SK-N-SH (cell line): Measurements from ENCODE around the gene NFKB2. TPM values are rescaled to one million over a fixed set of nuclear protein-coding genes. Genes with fewer than 3 reads are reported as not detected.

Source experiments
- CTCF ChIA-PET: fragments of 300-600, 350-600 bp; formaldehyde crosslinking; extraction: SDS; loops from one replicate; lab custom pipeline; 2021; lab: Yijun Ruan, JAX
- POLR2A ChIA-PET: fragments of 350-600 bp; sonication (Branson Sonifier 250); formaldehyde crosslinking; extraction: SDS; loops from one replicate; lab custom pipeline; 2020; ENCODE audit warnings: antibody characterized with exemption, inconsistent platforms; lab: Yijun Ruan, JAX
- DNase-seq: peaks from one replicate; pipeline ENCODE4 v3.0.0; 2012
- H2AFZ ChIP-seq: fragments of 200-600 bp; sonication (generic); 2 replicates; pipeline ENCODE4 v1.8.1; 2016; ENCODE audit warnings: antibody characterized with exemption, mild to moderate bottlenecking, low read depth
- H3F3A ChIP-seq: fragments of 200-600 bp; sonication (generic); replicated peaks from 2 replicates; pipeline ENCODE3; 2016; ENCODE audit warnings: antibody characterized with exemption, mild to moderate bottlenecking; ENCODE audit not compliant: insufficient read depth
- H3K27ac ChIP-seq, 2 experiments: fragments of 200-500 bp in 1 of 2; fragments of 200-600 bp in 1 of 2; sonication (Bioruptor generic) in 1 of 2; sonication (generic), shearing (Covaris generic) in 1 of 2; 2 replicates each; pipeline versions ENCODE4 v1.5.1 to v1.6.1; 2014 to 2016; ENCODE audit warnings: low read depth in 2 of 2, inconsistent platforms in 1 of 2, low read length in 1 of 2, mild to moderate bottlenecking in 1 of 2, mixed read lengths in 1 of 2
- H3K27me3 ChIP-seq: fragments of 200-600 bp; sonication (generic), shearing (Covaris generic); 2 replicates; pipeline ENCODE4 v1.6.1; 2016; ENCODE audit warnings: mixed run types; ENCODE audit not compliant: insufficient read depth
- H3K36me3 ChIP-seq, 2 experiments: fragments of 200-500 bp in 1 of 2; fragments of 200-600 bp in 1 of 2; sonication (Bioruptor generic) in 1 of 2; sonication (generic) in 1 of 2; replicated peaks in 1 of 2; 2 replicates each; pipeline versions ENCODE3 to v1.5.1; 2014 to 2016; ENCODE audit warnings: low read length in 1 of 2, mild to moderate bottlenecking in 1 of 2; ENCODE audit not compliant: insufficient read depth in 2 of 2, control insufficient read depth in 1 of 2
- H3K4me1 ChIP-seq, 2 experiments: fragments of 200-500 bp in 1 of 2; fragments of 200-600 bp in 1 of 2; sonication (Bioruptor generic) in 1 of 2; sonication (generic), shearing (Covaris generic) in 1 of 2; 2 replicates each; pipeline versions ENCODE4 v1.5.1 to v1.6.1; 2014 to 2016; ENCODE audit warnings: low read depth in 1 of 2, low read length in 1 of 2, mixed run types in 1 of 2; ENCODE audit not compliant: insufficient read depth in 2 of 2, control insufficient read depth in 1 of 2
- H3K4me2 ChIP-seq: fragments of 200-600 bp; sonication (generic), shearing (Covaris generic); 2 replicates; pipeline ENCODE4 v1.6.1; 2017; ENCODE audit warnings: mixed run types
- H3K4me3 ChIP-seq, 2 experiments: fragments of 200-500 bp in 1 of 2; fragments of 200-600 bp in 1 of 2; sonication (Bioruptor generic) in 1 of 2; sonication (generic), shearing (Covaris generic) in 1 of 2; 2 replicates each; pipeline versions ENCODE4 v1.5.1 to v1.8.1; 2014 to 2016; ENCODE audit warnings: low read depth in 2 of 2, inconsistent platforms in 1 of 2, low read length in 1 of 2, mild to moderate bottlenecking in 1 of 2, mixed read lengths in 1 of 2, moderate library complexity in 1 of 2
- H3K79me2 ChIP-seq: fragments of 200-600 bp; sonication (generic); 2 replicates; pipeline ENCODE4 v1.8.1; 2017; ENCODE audit warnings: mild to moderate bottlenecking; ENCODE audit not compliant: insufficient read depth
- H3K9ac ChIP-seq: fragments of 200-600 bp; sonication (generic); 2 replicates; pipeline ENCODE4 v1.6.1; 2017; ENCODE audit warnings: mixed run types
- H3K9me2 ChIP-seq: fragments of 200-600 bp; sonication (generic); 2 replicates; pipeline ENCODE4 v1.6.1; 2017; ENCODE audit warnings: mixed run types
- H3K9me3 ChIP-seq: fragments of 200-600 bp; sonication (generic); 2 replicates; pipeline ENCODE4 v1.6.1; 2017; ENCODE audit warnings: mixed run types, mild to moderate bottlenecking, moderate library complexity
- H4K20me1 ChIP-seq: fragments of 200-600 bp; sonication (generic); 2 replicates; pipeline ENCODE4 v1.6.1; 2017; ENCODE audit warnings: mild to moderate bottlenecking, mixed run types; ENCODE audit not compliant: insufficient read depth
- CHD2 ChIP-seq: fragments of 150-350 bp; IDR thresholded peaks from 2 replicates; pipeline ENCODE4 v1.6.1; 2018; ENCODE audit warnings: low read length; ENCODE audit not compliant: partially characterized antibody
- CTCF ChIP-seq: fragments of 200-600 bp; sonication (generic); IDR thresholded peaks from 2 replicates; pipeline ENCODE4 v1.6.1; 2017; ENCODE audit warnings: antibody characterized with exemption, mild to moderate bottlenecking, moderate library complexity
- EP300 ChIP-seq, 2 experiments: IDR thresholded peaks; 2 replicates each; pipeline versions ENCODE4 v1.4.0 to v1.6.1; 2012; ENCODE audit warnings: borderline replicate concordance in 1 of 2, low read depth in 1 of 2, low read length in 1 of 2
- MAX ChIP-seq: IDR thresholded peaks from 2 replicates; pipeline ENCODE4 v1.4.0; 2012; ENCODE audit warnings: low read depth
- RAD21 ChIP-seq: IDR thresholded peaks from 2 replicates; pipeline ENCODE4 v1.6.1; 2012; ENCODE audit warnings: mild to moderate bottlenecking, low read length
- RCOR1 ChIP-seq: fragments of 150-350 bp; IDR thresholded peaks from 2 replicates; pipeline ENCODE4 v1.6.1; 2017; ENCODE audit warnings: antibody characterized with exemption, low read length
- SMC3 ChIP-seq: IDR thresholded peaks from 2 replicates; pipeline ENCODE4 v1.6.1; 2012; ENCODE audit warnings: low read depth, low read length, improper control_type of control experiment
- USF2 ChIP-seq: fragments of 150-350 bp; IDR thresholded peaks from 2 replicates; pipeline ENCODE4 v1.6.1; 2017; ENCODE audit warnings: antibody characterized with exemption, low read length, low read depth, borderline replicate concordance
- WGBS: methylation state at CpG from one replicate; pipeline ENCODE4 v1.1.6; 2017; ENCODE audit warnings: low lambda C conversion rate; 5-methylcytosine and 5-hydroxymethylcytosine counted together
- polyA plus RNA-seq, 3 experiments: library from polyadenylated mRNA; depleted of rRNA; stranded (reverse); fragments of >200 nt; gene quantifications; 2 replicates each; pipeline ENCODE4 v1.2.3, GENCODE V29; 2012

Gene NFKB2
- polyA plus RNA-seq, 1 of the 3 experiments (the other 2 are of a cell fraction): 26.6 TPM

DNA sequence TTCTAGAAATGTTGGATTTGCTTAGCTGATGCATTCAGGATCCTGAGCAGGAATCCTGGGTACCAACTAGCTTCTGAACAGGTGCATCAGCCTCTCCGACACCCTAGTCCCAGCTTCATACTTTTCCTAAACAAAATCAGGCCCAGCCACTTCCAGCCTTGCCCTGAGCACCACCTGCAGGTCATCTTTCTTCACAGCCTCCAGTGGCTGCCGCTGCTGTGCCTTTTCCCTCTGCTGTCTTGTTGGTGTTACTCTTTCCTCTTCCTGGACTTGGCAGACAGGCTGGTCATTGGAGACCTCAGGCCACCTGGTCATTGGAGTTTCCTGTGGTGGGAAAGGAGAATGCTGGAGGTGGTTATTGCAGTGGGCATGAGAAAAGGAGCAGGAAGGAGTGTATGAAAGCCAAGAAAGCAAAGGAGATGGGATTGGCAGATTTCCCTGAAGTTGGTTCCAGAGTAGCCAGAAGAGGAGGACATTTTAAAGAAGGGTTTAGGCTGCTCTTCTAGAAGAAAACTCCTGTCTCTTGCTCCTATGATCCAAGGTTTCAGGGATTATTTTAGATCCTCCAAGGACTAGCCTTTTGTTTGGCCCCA, 48.2 kb upstream of the NFKB2 start:
- H3K79me2 ChIP-seq: peaks cover 6% of the 10 kb centered on the region; the same call in 1 of the 2 replicates
- ChIA-PET POLR2A (no interaction called here), CTCF (interaction anchor here (0.6 to 21.0 kb wide), 27 partner anchors 8 to 224 kb away, joined by 3 to 824 read pairs (median 5); partner anchors contain the start of genes ELOVL3, NFKB2 and PITX3)
- peaks cover 8 to 13% of the 10 kb centered on the region in 2 experiments for H3K36me3 ChIP-seq
- no peak overlapping the region for H3K9ac ChIP-seq
- H3K27me3 ChIP-seq: no peaks in the 10 kb centered on the region
- H3K4me3 ChIP-seq: no peak overlapping the region
- peaks cover 10% of the 10 kb centered on the region for H4K20me1 ChIP-seq
- WGBS: 92% methylated on average over 2 of the region's 2 CpGs
- H3K4me2 ChIP-seq: no peak overlapping the region
- H3K27ac ChIP-seq: no peak overlapping the region
- H3K9me3 ChIP-seq: no peaks in the 10 kb centered on the region
- peaks cover 0 to 17% of the 10 kb centered on the region in 2 experiments; a peak in 2 of 4 replicates for H3K4me1 ChIP-seq
- DNase-seq: peak; percentile 45
- peaks cover 27% of the 10 kb centered on the region for H3F3A ChIP-seq
- no peak overlapping the region for H2AFZ ChIP-seq
- TF ChIP-seq RCOR1 (no peak), CTCF (peak; percentile 66), EP300 (IDR thresholded peaks at IDR 0.05; ENCODE audit: borderline replicate concordance in 1 of 2, low read depth in 1 of 2, low read length in 1 of 2) (no peak), MAX (no peak), SMC3 (peak; percentile 88), RAD21 (peak; percentile 81)
- H3K9me2 ChIP-seq: no peaks in the 10 kb centered on the region

DNA sequence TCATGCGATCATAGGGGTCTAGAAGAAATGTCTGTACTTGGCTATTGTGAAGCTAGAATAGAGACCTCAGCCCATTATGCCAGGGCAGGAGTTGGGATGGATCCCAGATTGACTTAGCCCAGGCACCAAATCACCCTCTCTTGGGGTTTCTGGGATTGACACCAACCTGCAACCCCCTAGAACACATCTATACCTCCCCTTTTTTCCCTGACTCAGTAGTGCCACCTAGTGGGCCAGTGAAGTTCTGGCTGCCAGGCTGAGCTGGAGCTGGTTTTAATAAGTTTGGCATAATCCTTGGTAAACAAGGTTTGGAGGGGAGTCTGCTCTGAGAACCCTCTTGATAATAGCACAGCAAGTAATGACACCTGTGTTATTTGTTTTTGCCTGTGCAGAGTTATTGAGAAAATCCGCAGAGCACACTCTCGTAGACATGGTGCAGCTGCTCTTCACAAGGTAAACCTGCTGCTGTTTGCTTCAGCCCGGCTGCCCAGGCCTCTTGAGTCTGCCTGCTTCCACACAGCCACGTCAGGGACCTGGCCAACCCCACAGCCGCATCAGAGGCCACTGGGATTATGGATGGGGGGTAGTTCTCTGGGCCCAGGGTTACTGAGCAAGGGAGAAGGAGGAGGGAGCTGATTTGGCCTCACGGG, 43.3 kb upstream of the NFKB2 start:
- Histone ChIP-seq H3K4me3 (no peak overlapping the region; a peak in 1 of 4 replicates), H3K27me3 (no peaks in the 10 kb centered on the region), H3K4me2 (no peak overlapping the region), H3K9me3 (no peaks in the 10 kb centered on the region), H3K36me3 (peaks cover 22 to 41% of the 10 kb centered on the region in 2 experiments), H4K20me1 (peaks cover 12% of the 10 kb centered on the region), H3K79me2 (0 out of 2 replicates have a peak, but pooled peaks cover 6% of the 10 kb centered on the region), H3K27ac (no peak overlapping the region), H2AFZ (no peak overlapping the region), H3K9me2 (no peaks in the 10 kb centered on the region), H3K9ac (no peak overlapping the region), H3F3A (peaks cover 3% of the 10 kb centered on the region), H3K4me1 (no peaks in the 10 kb centered on the region)
- POLR2A ChIA-PET: interaction anchor here (1.7 kb wide), 1 partner anchor 122 kb away, joined by 6 read pairs; no protein-coding TSS in a partner anchor
- CTCF ChIA-PET: interaction anchor here (0.6 to 21.0 kb wide), 50 partner anchors 9 to 260 kb away, joined by 3 to 824 read pairs (median 5); partner anchors contain the start of genes C10orf95, ELOVL3, GBF1 and NFKB2
- peak; percentile 78 for DNase-seq
- WGBS: 70% methylated on average over 7 of the region's 7 CpGs
- TF ChIP-seq SMC3 (peak; percentile 87), CTCF (peak; percentile 96), RAD21 (peak; percentile 83), CHD2 (peak; percentile 31), USF2 (no peak)
